NCI-H510A treated with DMSO at 0.1 percent for 48 hours (cell line): Measurements from ENCODE around the gene KCNJ1.

Source experiments
- DNase-seq: peaks from one replicate; lab custom pipeline; 2025; lab: John Stamatoyannopoulos, UW

KCNJ1 gene

DNA sequence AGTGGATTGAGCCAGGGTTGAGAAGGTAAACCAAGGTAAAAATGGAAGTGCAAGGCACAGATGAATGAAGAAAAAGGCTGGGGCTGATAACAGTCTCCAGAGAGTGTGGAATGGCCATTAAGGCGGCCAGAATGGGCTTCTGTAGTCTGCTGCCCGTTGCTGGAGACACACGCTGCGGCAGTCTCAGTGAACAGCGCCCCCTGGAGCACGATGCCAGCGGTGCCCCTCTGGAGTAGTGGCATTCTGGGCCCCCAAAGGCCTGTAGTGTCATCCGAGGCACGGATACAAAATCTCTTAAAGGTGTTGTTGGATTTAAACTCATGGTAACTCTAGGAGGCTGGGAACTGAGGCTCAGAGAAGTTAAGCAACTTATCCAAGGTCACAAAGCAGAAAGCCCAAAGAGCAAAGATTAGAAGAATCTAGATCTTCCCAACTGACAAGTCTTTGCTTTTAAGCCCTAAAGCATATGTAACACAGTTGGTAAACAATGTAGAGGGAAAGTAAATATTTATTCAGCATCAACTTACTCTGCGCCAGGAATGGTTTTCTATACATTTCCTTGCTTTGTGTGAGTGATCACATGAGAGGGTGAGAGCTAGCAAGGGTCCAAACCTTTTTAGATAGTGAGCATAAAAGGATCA lies 18.2 kb downstream of the KCNJ1 start:
- DNase-seq = peak; percentile 34

DNA sequence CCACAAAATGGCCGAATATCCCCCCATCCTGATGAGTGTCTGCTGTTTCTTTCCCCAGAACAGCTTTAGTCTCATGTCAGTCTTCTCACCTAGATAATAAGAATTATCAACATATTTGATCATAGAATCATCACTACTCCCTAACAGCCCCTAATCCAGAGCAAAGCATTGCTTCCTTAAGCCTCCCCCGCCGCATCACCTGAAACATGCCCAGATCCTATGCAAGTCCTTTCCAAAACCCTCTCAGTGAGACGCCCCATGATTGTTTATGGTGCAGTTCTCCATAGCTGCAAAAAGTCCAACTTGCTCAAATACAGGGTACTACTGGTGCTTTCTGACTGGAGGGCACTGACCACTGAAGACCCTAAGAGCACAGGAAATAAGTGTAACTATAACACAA lies 20.1 kb downstream of the KCNJ1 start:
- no peak for DNase-seq

DNA sequence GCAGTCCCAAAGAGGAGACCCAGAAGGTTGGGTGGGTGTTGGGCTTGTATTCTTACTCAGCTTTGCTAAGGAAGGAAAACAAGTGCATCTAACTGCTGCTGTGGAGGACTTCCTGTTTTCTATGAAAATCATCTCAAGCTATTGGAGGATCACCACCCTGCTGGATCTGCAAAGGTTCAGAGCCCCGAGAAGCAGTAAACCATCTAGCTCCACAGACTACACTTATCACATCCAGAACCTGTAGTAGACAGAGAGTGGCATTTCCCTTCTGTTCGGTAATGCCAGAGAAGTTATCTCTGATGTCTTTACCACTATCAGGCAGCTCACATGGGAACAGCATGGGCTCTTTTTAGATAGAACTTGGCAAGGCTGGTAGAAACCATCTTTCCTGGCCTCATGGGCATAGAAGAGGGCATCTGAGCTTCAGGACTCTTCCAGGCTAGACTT lies 21.7 kb downstream of the KCNJ1 start:
- DNase-seq = no peak

DNA sequence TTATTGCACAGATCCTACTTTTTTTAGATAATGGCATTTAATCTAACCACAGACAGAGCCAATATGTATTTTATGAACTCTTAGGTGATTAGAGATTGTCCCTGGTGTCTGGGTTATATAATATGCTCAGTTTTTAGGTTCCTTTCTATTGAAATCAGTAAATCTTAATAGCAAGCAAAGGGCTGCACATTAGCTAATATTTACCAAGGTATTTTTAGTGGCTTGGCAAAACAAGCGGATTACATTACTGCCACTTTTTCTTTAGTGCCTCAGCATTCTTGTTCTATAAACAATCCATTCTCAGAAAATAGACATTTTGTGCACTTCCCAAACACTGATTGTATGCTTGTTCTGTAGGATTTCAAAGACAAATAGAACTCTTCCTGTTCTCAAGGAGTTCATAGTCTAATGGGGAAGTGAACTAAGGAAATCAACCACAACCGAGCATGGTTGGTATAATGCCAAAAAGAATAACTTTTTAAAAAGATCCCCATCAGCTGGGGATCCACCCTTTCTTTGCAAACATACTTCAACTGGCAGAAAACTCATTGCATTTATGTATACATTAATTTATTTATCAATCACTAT lies 23.8 kb downstream of the KCNJ1 start:
- no peak for DNase-seq

DNA sequence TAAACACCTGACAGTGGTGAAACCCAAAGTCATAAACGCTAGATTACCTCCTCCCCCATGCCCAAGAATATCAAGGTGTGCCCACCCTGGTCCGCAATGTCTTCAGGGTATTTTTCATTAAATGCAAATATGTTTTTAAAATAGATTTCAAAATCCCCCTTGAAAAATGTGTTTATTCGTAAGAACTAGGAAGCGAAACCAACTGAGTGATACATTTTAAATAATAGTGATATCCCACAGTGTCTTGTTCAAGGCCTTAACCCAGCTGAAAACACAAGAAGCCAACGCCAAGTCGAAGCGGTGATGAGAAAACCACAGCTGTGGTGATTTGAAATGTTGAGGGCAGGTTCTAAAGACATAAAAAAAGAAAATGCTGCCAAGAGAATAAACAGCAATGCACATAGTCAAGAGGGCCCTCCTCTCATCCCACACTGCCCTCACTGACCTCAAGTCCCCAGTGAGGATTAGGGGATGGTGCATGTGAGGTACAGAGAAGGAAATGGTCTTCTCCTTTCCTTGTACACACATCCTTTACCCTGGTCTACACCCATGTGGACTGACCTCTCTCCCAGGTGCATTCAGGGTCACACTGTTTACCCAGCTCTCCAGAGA lies 25.5 kb downstream of the KCNJ1 start:
- DNase-seq = no peak

DNA sequence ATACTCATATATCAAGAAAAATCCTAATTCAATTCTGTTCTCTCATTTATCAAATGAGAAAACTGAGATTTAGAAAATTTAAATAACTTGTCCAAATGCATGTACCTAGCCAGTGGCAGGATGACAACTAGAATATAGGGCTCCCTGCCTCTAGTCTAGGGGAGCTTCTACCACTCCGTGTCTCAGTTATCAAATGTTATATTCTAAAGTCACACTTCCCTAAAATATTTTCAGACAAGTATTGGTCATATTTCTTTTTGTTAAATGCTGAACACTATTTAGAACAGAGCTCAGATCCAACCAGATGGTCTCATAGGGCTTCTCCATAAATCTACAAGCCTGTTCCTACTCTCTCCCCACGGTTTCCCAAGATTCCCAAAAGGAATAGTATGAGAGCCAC lies 26.3 kb downstream of the KCNJ1 start:
- no peak for DNase-seq

DNA sequence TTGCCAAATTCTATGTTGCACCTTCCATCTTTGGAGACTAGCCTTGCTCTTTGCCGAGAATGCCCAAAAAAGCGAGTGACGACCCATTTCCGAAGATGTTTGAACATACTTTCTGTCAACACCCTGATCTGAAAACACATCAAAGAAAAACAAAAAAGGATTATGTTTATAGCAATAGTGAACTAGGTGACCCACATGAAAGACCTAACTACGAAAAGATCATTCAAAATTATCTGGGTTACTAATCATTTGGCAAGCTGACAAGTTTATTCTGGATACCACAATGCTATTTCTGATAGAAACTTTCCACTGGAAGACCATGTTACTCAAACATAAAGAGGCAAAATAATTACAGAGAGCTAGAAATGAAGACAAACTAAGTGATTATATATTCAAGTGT lies 27.0 kb downstream of the KCNJ1 start:
- no peak for DNase-seq

DNA sequence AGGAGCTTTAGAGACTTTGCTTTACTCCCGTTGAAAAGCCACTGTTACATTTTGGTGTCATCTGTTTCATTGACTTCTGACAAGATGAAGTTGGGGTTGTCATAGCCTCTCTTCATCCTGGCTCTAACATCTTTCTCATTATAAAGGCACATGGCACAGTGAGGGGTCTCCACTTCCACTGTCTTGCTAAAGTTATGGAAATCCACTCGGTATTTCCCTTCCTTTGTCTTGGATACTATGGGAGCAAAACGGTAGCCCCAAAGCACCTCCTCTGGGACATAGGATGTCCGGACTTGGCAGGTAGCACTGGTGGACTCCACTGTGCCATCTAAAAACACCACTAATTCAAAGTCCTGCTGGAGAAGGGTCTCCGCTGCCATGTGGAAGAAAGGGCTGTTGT lies 28.0 kb downstream of the KCNJ1 start:
- DNase-seq = no peak

DNA sequence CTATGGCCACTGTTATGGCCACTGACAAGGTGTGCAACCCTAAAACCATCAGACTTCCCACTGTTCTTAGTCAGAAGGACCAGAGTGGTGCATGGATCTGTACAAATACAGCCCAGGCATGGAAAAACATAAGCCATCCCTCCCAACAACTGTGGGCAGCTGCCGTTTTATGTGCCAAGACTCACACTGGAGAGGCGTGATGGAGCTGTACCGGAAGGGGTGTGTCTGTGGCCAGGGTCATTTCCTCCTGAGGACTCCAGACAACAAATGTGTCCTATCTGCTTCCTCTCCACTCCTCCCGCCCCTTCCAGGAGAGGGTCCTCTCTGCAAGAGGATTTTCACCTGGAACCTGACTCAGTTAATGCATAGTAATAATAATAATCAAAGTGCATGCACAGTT lies 29.5 kb downstream of the KCNJ1 start:
- DNase-seq = no peak

DNA sequence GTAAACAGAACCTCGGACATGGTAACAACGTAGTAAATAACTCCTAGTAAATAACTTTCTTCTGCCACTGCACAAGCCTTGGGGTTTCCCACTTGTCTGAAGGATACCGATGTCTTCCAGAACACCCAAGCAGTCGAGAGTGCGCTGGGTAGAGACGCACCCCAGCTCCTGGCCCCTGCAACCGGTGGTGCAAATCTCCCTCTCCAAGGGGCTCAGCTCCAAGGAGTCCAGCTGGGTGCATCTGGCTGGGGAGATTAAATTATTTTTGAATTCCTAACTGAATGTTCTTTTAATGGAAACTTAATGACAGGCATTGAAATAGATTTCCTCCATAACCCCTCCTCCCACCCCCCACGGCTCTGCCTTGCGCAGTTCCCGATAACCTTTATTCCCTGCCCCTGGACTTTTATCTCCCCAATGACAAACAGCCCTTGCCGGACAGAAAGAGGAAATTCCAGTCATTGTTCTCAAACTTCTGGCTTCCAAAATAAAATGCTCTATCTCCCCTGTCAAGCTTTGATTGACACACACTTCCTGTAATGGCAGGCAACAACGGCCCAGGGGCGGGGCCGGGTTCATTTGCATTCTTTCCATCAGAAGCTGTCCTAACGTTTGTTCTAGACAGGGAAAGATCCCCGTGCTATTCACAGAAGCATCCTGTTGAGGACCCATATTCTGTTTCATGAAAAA lies 31.2 kb downstream of the KCNJ1 start:
- DNase-seq = no peak

DNA sequence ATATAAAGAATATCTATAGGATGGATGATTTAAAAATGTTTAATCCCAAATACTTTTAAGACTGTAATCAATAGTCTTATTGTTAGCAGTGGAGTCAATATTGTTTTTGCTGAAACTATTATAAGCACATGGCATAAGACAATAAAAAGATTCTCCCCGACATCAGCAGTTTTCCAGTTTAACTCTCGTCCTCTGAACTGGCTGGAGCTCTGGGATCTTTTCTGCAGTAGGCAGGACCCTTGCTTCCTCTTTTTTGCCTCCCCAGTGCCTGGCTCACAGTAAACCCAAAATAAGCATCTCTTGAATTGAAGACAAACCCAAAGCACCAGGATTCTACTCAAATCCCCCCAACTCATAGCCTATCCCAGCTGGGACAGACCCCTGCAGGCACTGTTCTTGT lies 32.9 kb downstream of the KCNJ1 start:
- DNase-seq = no peak

DNA sequence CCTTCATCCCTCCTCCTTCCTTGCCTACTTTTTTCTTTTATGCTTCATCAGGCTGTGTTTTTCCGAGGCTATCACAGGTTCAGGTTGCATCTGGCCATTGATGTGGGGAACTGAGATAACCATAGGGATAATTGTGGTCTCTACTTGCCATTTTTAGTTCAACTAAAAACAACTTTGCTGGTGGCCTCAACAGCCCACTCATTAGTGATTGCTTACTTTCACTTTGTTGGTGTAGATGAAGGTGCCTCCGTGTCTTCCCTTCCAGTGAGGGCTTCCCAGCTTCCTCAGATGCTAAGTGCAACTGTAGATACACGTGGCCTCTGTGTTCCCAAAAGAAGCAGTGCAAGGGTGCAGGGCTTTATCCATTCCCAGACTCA lies 35.0 kb downstream of the KCNJ1 start:
- no peak for DNase-seq

DNA sequence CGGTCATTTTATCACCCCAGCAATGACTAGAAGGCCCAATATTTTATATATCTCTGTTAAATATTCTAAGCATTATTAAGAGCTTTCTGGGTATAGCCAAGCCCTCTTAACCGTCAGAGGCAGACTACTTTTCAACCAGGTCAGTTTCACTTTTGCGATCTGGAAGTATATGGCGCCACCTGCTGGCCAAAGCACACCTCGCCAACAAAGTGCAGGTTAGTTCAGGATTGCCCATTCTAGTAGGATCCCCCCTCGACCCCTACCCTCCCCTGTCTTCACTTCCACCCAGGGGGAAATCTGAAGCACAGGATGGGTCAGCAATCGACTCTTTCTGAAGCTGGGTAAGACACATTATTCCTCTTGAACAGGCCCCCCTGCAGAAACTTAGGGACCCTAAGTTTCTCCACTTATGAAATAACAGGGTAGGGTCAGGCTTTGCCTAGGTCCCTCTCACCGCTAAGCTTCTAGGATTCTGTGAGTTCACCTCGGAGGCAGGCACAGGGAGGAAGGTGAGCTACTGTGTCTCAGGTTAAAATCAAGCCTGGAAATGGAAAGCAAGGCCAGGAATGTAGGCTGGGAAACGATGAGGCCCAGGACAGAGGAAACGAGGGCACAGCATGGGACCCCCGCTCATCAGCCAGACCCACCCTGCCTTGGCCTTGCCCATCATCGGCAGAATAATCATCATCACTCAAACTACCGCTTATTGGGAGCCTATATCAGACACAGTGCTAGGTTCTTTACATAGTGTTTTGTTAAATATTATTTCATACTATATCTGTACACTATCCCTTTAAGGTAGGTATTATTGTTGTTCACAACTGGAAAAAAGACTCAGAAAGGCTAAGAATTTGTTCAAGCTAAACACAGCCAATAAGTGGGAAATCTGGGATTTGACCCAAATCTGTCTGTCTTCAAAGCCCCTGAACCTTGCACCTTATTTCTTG lies 35.6 kb downstream of the KCNJ1 start:
- peak; percentile 94 for DNase-seq

DNA sequence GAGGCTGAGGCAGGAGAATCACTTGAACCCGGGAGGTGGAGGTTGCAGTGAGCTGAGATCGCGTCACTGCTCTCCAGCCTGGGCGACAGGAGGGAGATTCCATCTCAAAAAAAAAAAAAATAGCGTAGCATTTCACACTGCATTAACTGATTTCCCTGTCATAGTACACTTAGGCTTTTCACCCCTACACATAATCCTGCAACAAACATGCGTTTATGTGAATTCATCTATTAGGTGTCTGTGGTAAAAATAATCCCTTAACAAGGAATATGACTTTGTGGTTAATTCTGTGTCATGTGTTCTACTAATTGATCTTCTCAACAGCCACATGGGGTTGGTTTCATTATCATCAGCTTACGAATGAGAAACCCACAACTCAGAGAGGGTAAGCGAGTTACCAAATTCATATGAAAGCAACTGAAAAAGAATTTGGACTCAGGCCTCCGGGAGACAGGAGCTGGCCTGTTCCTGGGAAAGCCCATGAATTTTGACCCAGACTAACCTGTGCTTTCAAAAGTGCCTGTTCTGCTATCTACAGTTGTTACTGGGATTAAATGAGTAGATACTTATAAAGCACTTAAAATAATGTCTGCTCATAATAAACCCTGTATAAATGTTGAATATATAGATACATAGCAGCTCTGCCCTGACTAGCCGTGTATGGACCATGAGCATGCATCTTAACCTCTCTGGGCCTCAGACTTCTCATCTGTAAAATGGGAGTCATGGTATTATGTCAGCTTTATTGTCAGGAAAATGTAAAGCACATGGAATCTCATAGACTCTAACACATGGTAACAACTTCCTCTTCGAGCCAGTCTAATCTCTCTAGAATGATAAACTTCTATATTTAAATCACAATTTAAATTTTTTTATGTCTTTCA lies 36.6 kb downstream of the KCNJ1 start:
- no peak for DNase-seq

DNA sequence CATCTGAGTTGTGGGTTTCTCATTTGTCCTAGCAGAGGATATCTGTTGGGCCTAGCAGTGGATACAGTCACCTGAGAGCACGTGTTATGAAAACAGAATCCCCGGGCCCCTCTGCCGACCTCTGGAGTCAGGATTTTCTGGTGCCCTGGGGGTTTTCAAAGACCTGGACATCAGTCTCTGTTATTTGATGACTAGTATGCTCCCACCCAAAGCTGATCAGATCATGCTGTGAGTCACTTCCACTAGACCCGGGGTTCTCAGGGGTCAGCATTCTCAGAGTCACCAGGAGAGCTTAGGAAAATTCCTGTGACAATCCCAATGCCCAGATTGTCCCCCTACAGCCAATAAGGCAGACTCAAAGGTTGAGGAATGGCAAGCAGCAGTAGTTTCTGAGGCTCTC lies 38.7 kb downstream of the KCNJ1 start:
- no peak for DNase-seq

DNA sequence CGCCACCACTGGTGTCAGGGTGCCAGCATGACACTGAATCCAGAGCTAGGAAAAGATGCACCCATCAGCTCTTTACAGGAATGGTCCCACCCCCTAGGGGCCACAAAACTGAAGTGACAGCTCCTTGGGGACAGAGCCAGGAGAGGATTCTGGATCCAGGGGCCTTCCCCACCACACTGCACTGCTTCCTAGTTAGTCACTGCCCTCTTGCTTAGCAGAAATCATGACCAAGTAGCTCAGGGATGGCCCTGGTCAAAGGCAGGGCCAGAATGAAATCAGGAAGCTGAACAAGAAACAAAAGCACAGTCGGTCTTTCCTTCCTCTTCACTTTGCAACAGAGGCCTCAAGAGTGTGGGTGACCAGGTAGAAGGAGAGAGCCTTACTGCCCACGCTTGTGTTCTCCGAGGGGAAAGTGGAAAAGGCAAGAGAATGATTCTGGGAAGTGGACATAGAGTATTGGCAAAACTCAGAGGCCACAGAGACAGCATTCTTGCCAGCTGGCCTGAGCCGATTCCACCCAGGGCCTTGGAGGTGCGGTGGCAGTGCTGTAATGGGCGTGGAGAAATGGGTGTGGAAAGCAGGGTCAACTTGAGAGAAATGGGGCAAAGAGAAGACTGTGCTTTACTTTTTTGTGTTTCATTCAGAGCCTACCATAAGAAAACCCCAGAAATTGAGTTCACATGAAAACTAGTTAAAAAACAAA lies 39.8 kb downstream of the KCNJ1 start:
- DNase-seq = no peak

DNA sequence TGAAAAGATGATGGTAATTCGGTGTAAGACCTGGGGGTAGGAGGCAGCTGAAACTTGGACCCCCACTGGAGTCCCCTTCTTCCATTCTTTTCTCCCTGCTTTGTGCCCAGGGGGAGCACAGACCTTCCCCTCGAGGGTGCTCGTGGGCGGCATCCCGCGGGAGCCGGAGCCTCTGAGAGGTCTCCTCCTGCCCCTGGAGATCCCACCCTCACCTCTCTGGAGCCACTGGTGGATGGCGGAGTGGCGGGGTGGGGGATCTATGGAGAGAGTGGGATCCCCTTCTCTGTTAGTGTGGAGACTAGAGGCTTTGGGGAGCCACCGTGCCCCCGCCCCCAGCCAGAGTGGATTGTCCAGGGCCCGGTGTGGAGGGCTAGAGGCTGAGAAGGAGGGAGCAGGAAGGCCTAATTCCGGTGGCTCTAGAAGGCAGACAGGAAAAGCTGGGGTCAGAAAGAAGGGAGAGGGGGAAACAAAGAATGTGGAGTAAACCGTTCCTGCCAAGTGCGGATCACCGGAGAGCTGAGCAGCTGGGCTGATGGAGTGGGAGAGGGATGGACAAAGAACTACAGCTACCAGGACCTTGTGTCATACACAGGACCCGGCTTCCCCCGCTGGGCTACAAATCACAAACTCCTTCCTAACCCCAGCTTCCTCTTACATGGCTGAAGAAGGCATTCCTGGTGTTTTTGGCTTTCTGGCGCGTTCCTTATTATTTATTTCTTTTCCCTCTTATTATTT lies 41.9 kb downstream of the KCNJ1 start:
- no peak for DNase-seq

DNA sequence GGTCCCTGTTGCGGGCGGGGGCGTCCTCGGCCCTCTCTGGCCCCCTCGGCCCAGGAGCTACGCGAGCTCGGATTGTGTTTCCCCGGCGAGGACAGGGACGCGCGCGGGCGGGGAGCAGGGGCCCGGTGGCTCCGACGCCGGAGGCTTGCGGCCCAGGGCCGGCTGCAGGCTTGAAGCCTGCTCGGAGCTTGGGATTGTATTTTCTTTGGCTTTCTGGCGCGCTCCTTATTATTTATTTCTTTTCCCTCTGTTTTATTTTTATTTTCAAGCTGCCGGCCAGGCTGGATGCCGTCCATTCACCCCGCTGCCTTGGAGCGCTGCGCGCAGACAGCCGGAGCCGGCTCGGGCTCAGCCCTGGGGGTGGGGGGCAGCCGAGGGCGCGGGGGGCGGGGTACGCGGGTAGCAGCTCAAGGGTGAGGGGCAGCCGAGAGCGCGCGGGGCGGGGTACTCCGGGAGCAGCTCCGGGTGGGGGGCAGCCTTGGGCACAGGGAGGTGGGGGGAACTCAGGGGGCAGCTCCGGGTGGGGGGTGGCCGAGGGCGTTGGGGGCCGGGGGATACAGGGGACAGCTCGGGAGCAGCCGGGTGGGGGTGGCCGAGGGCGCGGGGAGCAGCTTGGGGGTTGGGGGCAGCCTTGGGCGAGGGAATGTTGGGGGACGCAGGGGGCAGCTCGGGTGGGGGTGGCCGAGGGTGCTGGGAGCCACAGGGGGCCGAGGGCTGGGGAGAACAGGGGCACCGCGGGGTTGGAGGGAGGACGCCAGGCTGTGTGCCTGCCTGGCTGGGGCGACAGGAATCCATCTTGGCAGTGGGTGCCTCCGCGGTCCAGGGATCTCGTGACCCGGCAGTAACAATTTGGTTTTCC lies 42.7 kb downstream of the KCNJ1 start:
- no peak for DNase-seq

DNA sequence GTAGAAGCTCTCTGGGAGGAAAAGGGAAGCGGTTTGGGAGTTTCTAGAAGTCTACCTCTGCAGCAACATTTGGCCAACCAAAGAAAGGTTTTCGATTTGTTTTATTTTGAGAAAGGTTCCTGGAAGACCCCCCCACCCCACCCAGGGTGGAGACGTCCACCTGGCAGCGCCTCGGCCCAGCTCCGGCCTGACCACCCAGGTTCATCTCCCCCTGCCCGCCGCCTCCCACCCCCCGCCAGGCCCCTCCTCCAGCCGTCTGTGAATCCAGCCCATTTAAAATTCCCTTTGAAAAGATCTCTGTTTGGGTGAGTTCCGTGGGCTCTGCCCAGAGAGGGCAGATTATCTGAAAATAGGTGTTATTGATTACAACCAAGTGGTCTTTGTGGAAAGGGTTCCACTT lies 43.3 kb downstream of the KCNJ1 start:
- DNase-seq = no peak
